ENCODE measurements around the gene TNRC18. TPM values are rescaled to one million over a fixed set of nuclear protein-coding genes. Genes with fewer than 3 reads are reported as not detected.
"Not testable (repeated sequence)": the region's sequence is repeated elsewhere in the genome, so short reads cannot be mapped to it uniquely, and the experiment has no call there.

The TNRC18 gene
- total RNA-seq, 1 experiment from 2014 or later: 37.7 TPM

GRCh38 chr7:5270788-5271187 lies 152.8 kb downstream of the TNRC18 start:
- DNase-seq (ENCODE audit: low read depth): no peak

- DNase-seq (ENCODE audit: low read depth): peak; percentile 28
Observed at GRCh38 chr7:5269992-5270657, 153.5 kb downstream of the TNRC18 start.

DNA sequence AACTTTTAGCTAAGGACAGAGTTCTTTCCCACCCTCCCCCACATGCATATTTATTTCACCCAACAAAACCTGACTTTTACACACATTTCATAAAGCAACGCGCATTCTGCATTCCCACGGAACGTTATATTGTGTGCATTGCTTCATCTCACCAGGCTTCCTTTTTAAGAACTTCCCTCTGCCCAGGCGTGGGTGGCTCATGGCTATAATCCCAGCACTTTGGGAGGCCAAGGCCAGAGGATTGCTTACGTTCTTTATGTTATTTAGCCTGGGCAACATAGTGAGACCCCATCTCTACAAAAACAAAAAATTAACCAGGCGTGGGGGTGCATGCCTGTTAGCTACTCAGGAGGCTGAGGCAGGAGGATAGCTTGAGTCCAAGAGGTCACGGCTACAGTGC lies 155.8 kb downstream of the TNRC18 start:
- not testable (repeated sequence) for DNase-seq (ENCODE audit: low read depth)

GRCh38 chr7:5266191-5267028 lies 157.2 kb downstream of the TNRC18 start:
- DNase-seq (ENCODE audit: low read depth): no peak

DNA sequence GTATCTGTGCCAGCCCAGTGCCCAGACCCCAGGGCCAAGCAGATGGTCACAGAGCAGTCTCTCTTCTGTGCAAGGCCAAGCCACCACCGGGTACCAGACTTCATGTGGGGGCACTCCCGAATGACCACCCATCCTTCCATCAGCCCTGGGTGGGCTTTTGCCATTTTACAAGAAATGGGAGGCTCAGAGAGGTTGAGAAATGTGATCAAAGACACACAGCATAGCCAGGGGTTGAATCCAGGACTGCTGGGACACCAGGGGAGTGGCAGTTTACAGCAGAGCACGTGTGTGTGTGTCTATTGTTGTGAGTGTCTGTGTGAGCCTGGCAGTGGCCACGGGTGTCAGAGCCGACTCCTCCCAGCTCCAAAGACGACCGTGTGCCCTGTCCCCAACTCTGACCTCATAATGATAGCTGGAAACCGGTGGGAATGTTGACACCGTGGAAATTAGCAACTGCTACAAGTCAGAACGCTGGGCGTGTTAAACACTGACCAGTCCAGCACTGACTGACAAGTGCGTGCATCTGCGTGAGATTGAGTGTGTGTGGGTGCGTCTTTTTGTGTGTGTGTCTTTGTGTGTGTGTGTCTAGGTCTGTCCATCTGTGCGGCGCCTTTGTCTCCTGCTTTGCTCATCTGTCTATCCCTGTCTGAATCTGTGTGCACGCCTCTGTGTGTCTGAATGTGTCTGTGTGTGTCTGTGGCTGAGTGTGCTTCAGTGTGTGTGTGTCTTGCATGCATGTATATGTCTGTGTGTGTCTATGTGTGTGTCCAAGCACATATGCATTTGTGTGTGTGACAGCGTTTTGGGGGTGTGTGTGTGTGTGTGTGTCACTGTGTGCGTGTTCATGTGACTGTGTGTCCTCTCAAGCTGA lies 158.1 kb downstream of the TNRC18 start:
- DNase-seq (ENCODE audit: low read depth): no peak

- not testable (repeated sequence) for DNase-seq (ENCODE audit: low read depth)
Observed at GRCh38 chr7:5263066-5263465, 160.6 kb downstream of the TNRC18 start.

GRCh38 chr7:5260530-5261068 lies 163.0 kb downstream of the TNRC18 start:
- not testable (repeated sequence) for DNase-seq (ENCODE audit: low read depth)

Other genes with a start within 250 kb of the TNRC18 start
- 54.8 and 65.8 TPM in 2 replicates for gene WIPI2, start 233.6 kb downstream of the TNRC18 start, total RNA-seq (2014; rRNA removed)
- gene SLC29A4, start 140.9 kb downstream of the TNRC18 start, total RNA-seq (2014; rRNA removed): 3.9 and 4.7 TPM in 2 replicates
- 12.0 and 12.9 TPM in 2 replicates for gene FBXL18, start 90.0 kb upstream of the TNRC18 start, total RNA-seq (2014; rRNA removed)
- gene ACTB, start 106.8 kb upstream of the TNRC18 start, total RNA-seq (2014; rRNA removed): 6,206 and 6,373 TPM in 2 replicates
- 350 and 396 TPM in 2 replicates for gene FSCN1, start 169.0 kb upstream of the TNRC18 start, total RNA-seq (2014; rRNA removed)

All from LHCN-M2 (cell line).